Sigmoid colon (tissue), 7 donors: ENCODE results near the gene TFF2. TPM values are rescaled to one million over a fixed set of nuclear protein-coding genes. Genes with fewer than 3 reads are reported as not detected.

ENCODE experiments used
- DNase-seq: peaks from one replicate; pipeline ENCODE4 v3.0.0-alpha.2; 2019
- H3K27ac ChIP-seq, 4 donors: fragments of 200-600 bp; sonication (generic); one replicate each; pipeline ENCODE4 v1.5.1; 2016 to 2019; ENCODE audit warnings: mild to moderate bottlenecking in 1 of 4
- H3K27me3 ChIP-seq, 3 donors: fragments of 200-600 bp; sonication (generic); one replicate each; pipeline ENCODE4 v1.5.1; 2019; ENCODE audit warnings: mild to moderate bottlenecking in 1 of 3
- H3K36me3 ChIP-seq, 4 donors: fragments of 200-600 bp; sonication (generic); one replicate each; pipeline ENCODE4 v1.5.1; 2016 to 2019
- H3K4me1 ChIP-seq, 4 donors: fragments of 200-600 bp; sonication (generic); one replicate each; pipeline ENCODE4 v1.5.1; 2017 to 2019
- H3K4me3 ChIP-seq, 4 donors: fragments of 200-600 bp; sonication (generic); one replicate each; pipeline ENCODE4 v1.5.1; 2017 to 2019; ENCODE audit warnings: mild to moderate bottlenecking in 2 of 4, moderate library complexity in 1 of 4
- H3K9me3 ChIP-seq, 4 donors: fragments of 200-600 bp in 3 of 4; sonication (generic) in 3 of 4; one replicate each; pipeline versions ENCODE4 v1.5.1 to v1.6.1; 2013 to 2019
- EP300 ChIP-seq, 4 donors: sonication (generic); formaldehyde crosslinking; IDR thresholded peaks; one replicate each; pipeline ENCODE4 v1.6.1; 2017; ENCODE audit warnings: antibody characterized with exemption in 4 of 4
- POLR2A ChIP-seq, 2 donors: fragments of 450-650 bp; IDR thresholded peaks; one replicate each; pipeline ENCODE4 v1.6.1; 2016; ENCODE audit warnings: antibody characterized with exemption in 2 of 2, mild to moderate bottlenecking in 2 of 2, moderate library complexity in 2 of 2
- POLR2AphosphoS5 ChIP-seq, 4 donors: sonication (generic); formaldehyde crosslinking; IDR thresholded peaks; one replicate each; pipeline ENCODE4 v1.6.1; 2017; ENCODE audit warnings: antibody characterized with exemption in 4 of 4
- whole genome bisulfite sequencing, 2 donors: extraction: QIAGEN DNeasy Blood & Tissue Kit; methylation state at CpG; one replicate each; pipeline ENCODE4 v1.1.7; 2013; 5-methylcytosine and 5-hydroxymethylcytosine counted together
- intact Hi-C: fragments of 100-400 bp; cut with DNase I; formaldehyde crosslinking; loops from one replicate; pipeline ENCODE4 v1.15.1; 2023
- polyA plus RNA-seq, 3 donors: library from polyadenylated mRNA; stranded (reverse); fragments of 200-250 nt; gene quantifications; one replicate each; pipeline ENCODE4 v1.2.3, GENCODE V29; 2013
- total RNA-seq, 4 donors: library from RNA; depleted of rRNA; stranded (reverse); fragments of >200 nt; gene quantifications; one replicate each; pipeline ENCODE4 v1.1.0, GENCODE V29; 2016
- TF ChIP-seq, protein P1 (sequence below), 4 experiments: fragments of 450-650 bp in 3 of 4; fragments of 200-600 bp in 1 of 4; IDR thresholded peaks; one replicate each; pipeline ENCODE4 v1.5.1; 2016 to 2019; ENCODE audit warnings: antibody characterized with exemption in 4 of 4, mild to moderate bottlenecking in 3 of 4, moderate library complexity in 2 of 4
- donor health status: healthy with polysubstance abuse.
- donor health status: Bipolar disorder and iron deficiency.
- donor health status: healthy.

TFF2 gene
- total and polyA plus RNA-seq, 7 donors = 1.5 to 23.4 (median 3.0) TPM; not detected in 4

DNA sequence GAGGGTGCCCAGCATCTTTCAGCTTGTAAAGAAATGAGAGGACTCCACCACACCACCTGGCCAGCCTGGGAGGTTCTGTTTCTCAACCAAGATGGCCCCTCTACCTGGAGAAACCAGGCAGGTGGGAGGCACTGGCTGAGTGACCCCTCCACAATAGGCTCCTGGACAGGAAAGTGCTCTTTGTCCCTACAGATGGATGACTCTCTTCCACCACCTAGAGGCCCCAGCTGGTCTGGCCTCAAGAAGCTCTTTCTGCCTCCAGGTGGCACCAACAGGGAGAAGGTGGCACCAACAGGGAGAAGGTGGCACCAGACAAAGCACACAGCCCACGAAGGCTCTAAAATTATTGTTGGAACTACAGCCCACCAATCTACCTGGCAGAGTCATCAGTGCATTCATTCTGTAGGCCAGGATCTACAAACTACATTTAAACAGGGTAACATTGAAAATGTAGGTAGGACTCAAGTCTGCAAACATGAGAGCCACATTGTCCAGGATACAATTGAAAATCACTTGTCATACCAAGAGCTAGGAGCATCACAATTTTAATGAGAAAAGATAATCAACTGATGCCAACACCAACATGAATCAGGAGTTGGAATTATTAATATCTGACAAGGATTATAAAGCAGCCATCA lies 30.7 kb upstream of the TFF2 start:
- WGBS, 2 donors = 14 to 60% methylated on average over 1 of the region's 1 CpG
- no peak for DNase-seq

DNA sequence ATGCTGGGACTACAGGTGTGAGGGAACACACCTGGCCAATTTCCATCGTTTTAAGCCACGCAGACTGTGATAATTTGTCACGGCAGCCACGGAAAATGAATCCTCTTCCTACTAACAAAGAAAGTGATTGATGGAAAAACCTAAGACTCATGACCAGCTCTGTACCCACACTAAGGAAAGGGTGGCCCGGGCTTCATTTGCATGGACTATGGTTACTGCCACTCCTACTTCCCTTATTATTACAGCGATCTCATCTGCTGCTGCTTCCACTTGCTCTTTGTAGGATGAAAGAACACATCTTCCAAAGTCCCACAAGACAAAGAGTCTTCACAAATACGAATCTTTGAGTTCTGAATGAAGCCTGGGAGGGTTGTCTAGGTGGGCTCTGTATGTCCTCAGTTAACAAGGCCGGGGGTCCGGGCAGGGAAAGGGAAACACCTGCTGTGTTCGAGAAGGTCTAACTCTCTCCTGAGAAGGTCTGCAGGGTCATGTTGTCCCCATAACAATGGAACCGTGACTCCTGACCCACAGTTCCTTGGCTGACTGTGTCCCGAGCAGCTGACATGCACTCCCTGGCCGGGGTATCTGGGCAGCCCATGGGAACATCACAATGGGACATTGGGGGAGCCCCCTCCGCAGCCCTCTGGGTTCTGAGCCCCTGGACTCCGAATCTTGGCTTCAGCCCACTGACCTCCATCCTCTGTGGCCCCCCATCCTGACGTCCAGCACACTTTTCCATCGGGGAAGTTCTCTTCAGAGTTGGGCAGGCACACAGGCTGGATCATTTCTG lies 28.8 kb upstream of the TFF2 start:
- no peaks in the 10 kb centered on the region for H3K36me3 ChIP-seq
- TF ChIP-seq POLR2A (IDR thresholded peaks at IDR 0.05) (no peak), POLR2AphosphoS5 (IDR thresholded peaks at IDR 0.05) (no peak), EP300 (IDR thresholded peaks at IDR 0.05) (no peak)
- TF ChIP-seq, protein P1, sequence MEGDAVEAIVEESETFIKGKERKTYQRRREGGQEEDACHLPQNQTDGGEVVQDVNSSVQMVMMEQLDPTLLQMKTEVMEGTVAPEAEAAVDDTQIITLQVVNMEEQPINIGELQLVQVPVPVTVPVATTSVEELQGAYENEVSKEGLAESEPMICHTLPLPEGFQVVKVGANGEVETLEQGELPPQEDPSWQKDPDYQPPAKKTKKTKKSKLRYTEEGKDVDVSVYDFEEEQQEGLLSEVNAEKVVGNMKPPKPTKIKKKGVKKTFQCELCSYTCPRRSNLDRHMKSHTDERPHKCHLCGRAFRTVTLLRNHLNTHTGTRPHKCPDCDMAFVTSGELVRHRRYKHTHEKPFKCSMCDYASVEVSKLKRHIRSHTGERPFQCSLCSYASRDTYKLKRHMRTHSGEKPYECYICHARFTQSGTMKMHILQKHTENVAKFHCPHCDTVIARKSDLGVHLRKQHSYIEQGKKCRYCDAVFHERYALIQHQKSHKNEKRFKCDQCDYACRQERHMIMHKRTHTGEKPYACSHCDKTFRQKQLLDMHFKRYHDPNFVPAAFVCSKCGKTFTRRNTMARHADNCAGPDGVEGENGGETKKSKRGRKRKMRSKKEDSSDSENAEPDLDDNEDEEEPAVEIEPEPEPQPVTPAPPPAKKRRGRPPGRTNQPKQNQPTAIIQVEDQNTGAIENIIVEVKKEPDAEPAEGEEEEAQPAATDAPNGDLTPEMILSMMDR (IDR thresholded peaks at IDR 0.05) = no peak
- no peak overlapping the region for H3K27ac ChIP-seq
- H3K4me3 ChIP-seq = no peak overlapping the region
- intact Hi-C loops = no loop called here
- no peaks in the 10 kb centered on the region for H3K4me1 ChIP-seq
- WGBS, 2 donors = 78 to 84% methylated on average over 17 of the region's 17 CpGs
- H3K9me3 ChIP-seq = peaks cover 0 to 4% (median 0%) of the 10 kb centered on the region in 4 donors
- peak; percentile 21 for DNase-seq
- H3K27me3 ChIP-seq = peaks cover 0 to 23% (median 11%) of the 10 kb centered on the region in 3 donors

More for the DNA sequence above, 30.7 kb upstream of the TFF2 start:
- Histone ChIP-seq H3K9me3 (peaks cover 0 to 4% (median 0%) of the 10 kb centered on the region in 4 donors), H3K36me3 (no peaks in the 10 kb centered on the region), H3K27ac (no peak overlapping the region), H3K4me1 (no peaks in the 10 kb centered on the region), H3K4me3 (no peak overlapping the region), H3K27me3 (peaks cover 0 to 16% (median 0%) of the 10 kb centered on the region in 3 donors)
- TF ChIP-seq, protein P1 (IDR thresholded peaks at IDR 0.05) = peak in 1 of 4 experiments; percentile 76
- no peak for TF ChIP-seq EP300 (IDR thresholded peaks at IDR 0.05)
- intact Hi-C loops = no loop called here

DNA sequence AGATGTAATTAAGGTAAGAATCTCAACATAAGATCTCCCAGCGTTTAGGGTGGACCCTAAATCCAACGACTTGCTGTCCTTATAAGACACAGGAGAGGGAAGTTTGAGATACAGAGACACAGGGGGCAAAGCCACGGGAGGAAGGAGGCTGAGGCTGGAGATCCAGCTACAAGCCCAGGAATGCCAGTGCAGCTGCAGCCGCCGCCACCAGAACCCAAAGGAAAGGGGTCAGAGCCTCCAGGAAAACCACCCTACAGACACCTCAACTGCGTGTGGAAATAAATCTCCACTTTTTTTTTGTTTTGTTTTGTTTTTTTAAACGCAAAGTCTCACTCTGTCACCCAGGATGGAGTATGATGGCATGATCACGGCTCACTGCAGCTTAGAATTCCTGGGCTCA lies 27.6 kb upstream of the TFF2 start:
- 84 to 88% methylated on average over 8 of the region's 8 CpGs for WGBS, 2 donors
- no peak for TF ChIP-seq EP300 (IDR thresholded peaks at IDR 0.05)
- TF ChIP-seq, protein P1 (IDR thresholded peaks at IDR 0.05) = no peak
- TF ChIP-seq POLR2AphosphoS5 (IDR thresholded peaks at IDR 0.05) = no peak
- TF ChIP-seq POLR2A (IDR thresholded peaks at IDR 0.05) = no peak
- Histone ChIP-seq H3K9me3 (peaks cover 0 to 4% (median 0%) of the 10 kb centered on the region in 4 donors), H3K27ac (no peak overlapping the region), H3K4me3 (no peak overlapping the region), H3K27me3 (peaks cover 0 to 26% (median 20%) of the 10 kb centered on the region in 3 donors), H3K36me3 (no peaks in the 10 kb centered on the region), H3K4me1 (no peaks in the 10 kb centered on the region)
- no peak for DNase-seq
- intact Hi-C loops = no loop called here

DNA sequence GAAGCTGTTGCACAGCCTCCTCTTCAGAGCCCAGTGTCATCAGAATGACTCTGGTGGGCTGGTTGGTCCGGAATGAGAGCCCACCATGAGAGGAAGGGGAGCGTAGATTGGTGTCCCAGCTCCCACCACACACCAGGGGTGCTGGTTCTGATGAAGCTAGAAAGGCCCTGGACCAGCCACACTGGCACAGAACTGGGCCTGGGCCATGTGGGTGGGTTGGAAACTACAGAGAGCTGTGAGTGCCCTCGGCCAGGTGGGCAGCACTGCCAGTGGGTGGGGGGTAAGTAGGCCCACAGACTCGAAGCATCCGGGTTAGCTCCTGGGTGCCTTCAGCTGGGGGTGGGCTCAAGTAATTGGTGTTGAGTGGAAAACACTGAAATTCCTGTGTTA lies 27.2 kb upstream of the TFF2 start:
- Histone ChIP-seq H3K9me3 (peaks cover 0 to 4% (median 0%) of the 10 kb centered on the region in 4 donors), H3K27me3 (peaks cover 0 to 26% (median 20%) of the 10 kb centered on the region in 3 donors), H3K36me3 (no peaks in the 10 kb centered on the region), H3K4me3 (no peak overlapping the region), H3K4me1 (no peaks in the 10 kb centered on the region), H3K27ac (no peak overlapping the region)
- intact Hi-C loops = no loop called here
- no peak for DNase-seq
- 85 to 91% methylated on average over 5 of the region's 5 CpGs for WGBS, 2 donors
- TF ChIP-seq EP300 (IDR thresholded peaks at IDR 0.05) = no peak
- TF ChIP-seq POLR2AphosphoS5 (IDR thresholded peaks at IDR 0.05) = no peak
- TF ChIP-seq, protein P1 (IDR thresholded peaks at IDR 0.05) = no peak
- TF ChIP-seq POLR2A (IDR thresholded peaks at IDR 0.05) = no peak
